Measurements from ENCODE around the gene WDR77. TPM values are rescaled to one million over a fixed set of nuclear protein-coding genes. Genes with fewer than 3 reads are reported as not detected.

The WDR77 gene
- total RNA-seq, 1 experiment from 2014 or later = 64.5 TPM

- Mint-ChIP-seq H3K4me3 (no peak overlapping the region), H3K36me3 (no peaks in the 10 kb centered on the region), H3K27me3 (ENCODE audit: low read depth) (no peaks in the 10 kb centered on the region), H3K9me3 (no peaks in the 10 kb centered on the region), H3K27ac (no peak overlapping the region), H3K4me1 (0 out of 2 replicates have a peak, but pooled peaks cover 2% of the 10 kb centered on the region)
- ChIA-PET CTCF (interaction anchor here (2.6 to 3.2 kb wide), 2 partner anchors 27 to 287 kb away, joined by 32 to 71 read pairs; no protein-coding TSS in a partner anchor), POLR2A (no interaction called here)
- DNase-seq (ENCODE audit: low spot score) (no peak), ATAC-seq (no peak)
- TF ChIP-seq NFYB (CRISPR knock-in tag; conservative IDR thresholded peaks at IDR 0.05; ENCODE audit: low read depth) (no peak), E2F1 (CRISPR knock-in tag; IDR thresholded peaks at IDR 0.05) (no peak)
These were observed 31.6 kb upstream of the WDR77 start for GRCh38 chr1:111480674-111481073.

- ATAC-seq (no peak), DNase-seq (ENCODE audit: low spot score) (no peak)
- POLR2A ChIA-PET = no interaction called here
- Mint-ChIP-seq H3K4me3 (no peak overlapping the region), H3K9me3 (no peaks in the 10 kb centered on the region), H3K27ac (no peak overlapping the region), H3K4me1 (0 out of 2 replicates have a peak, but pooled peaks cover 2% of the 10 kb centered on the region), H3K36me3 (no peaks in the 10 kb centered on the region), H3K27me3 (ENCODE audit: low read depth) (no peaks in the 10 kb centered on the region)
- CTCF ChIA-PET = no interaction called here
- TF ChIP-seq NR2C2 (CRISPR knock-in tag; IDR thresholded peaks at IDR 0.05) = no peak
- no peak for TF ChIP-seq AR (CRISPR knock-in tag; IDR thresholded peaks at IDR 0.05)
- no peak for TF ChIP-seq ZNF317 (CRISPR knock-in tag; IDR thresholded peaks at IDR 0.05; ENCODE audit: borderline replicate concordance, low read depth)
- TF ChIP-seq ZBTB21 (CRISPR knock-in tag; IDR thresholded peaks at IDR 0.05; ENCODE audit: borderline replicate concordance) = no peak
These were observed 27.8 kb upstream of the WDR77 start for GRCh38 chr1:111476761-111477309.

- Mint-ChIP-seq H3K27ac (no peak overlapping the region), H3K27me3 (ENCODE audit: low read depth) (no peaks in the 10 kb centered on the region), H3K4me3 (no peak overlapping the region), H3K4me1 (0 out of 2 replicates have a peak, but pooled peaks cover 2% of the 10 kb centered on the region), H3K36me3 (no peaks in the 10 kb centered on the region), H3K9me3 (no peaks in the 10 kb centered on the region)
- ATAC-seq = no peak
- CTCF ChIA-PET = no interaction called here
- no peak for DNase-seq (ENCODE audit: low spot score)
- POLR2A ChIA-PET = no interaction called here
- no peak for TF ChIP-seq AFF4 (CRISPR knock-in tag; IDR thresholded peaks at IDR 0.05; ENCODE audit: borderline replicate concordance)
- TF ChIP-seq SMAD3 (CRISPR knock-in tag; IDR thresholded peaks at IDR 0.05; ENCODE audit: borderline replicate concordance) = no peak
- no peak for TF ChIP-seq CTCF (IDR thresholded peaks at IDR 0.05)
- TF ChIP-seq ZNF425 (CRISPR knock-in tag; conservative IDR thresholded peaks at IDR 0.05) = no peak
- TF ChIP-seq ZNF396 (CRISPR knock-in tag; IDR thresholded peaks at IDR 0.05; ENCODE audit: borderline replicate concordance) = no peak
- no peak for TF ChIP-seq NR2C2 (CRISPR knock-in tag; IDR thresholded peaks at IDR 0.05)
- TF ChIP-seq NFATC4 (CRISPR knock-in tag; IDR thresholded peaks at IDR 0.05) = no peak
- TF ChIP-seq TP53 (CRISPR knock-in tag; IDR thresholded peaks at IDR 0.05) = no peak
- no peak for TF ChIP-seq E2F4 (CRISPR knock-in tag; IDR thresholded peaks at IDR 0.05; ENCODE audit: borderline replicate concordance, low read depth)
- no peak for TF ChIP-seq HMGXB4 (CRISPR knock-in tag; IDR thresholded peaks at IDR 0.05)
- TF ChIP-seq MXD4 (CRISPR knock-in tag; IDR thresholded peaks at IDR 0.05; ENCODE audit: borderline replicate concordance) = no peak
These were observed 27.2 kb upstream of the WDR77 start for GRCh38 chr1:111476214-111476613.

All from WTC11 (cell line).